ENCODE results near the gene VRK3.
"Not testable (repeated sequence)": the region's sequence is repeated elsewhere in the genome, so short reads cannot be mapped to it uniquely, and the experiment has no call there.

Gene VRK3

GRCh38 chr19:50025022-50025793 is at the start of gene VRK3:
Gene VRK3, minus strand, starts transcription at chr19:50025372. Its CDS starts 9,210 bp downstream, at chr19:50016162.
- peak; percentile 97 to 98 for DNase-seq

- not testable (repeated sequence) for DNase-seq
Observed at GRCh38 chr19:50068382-50068781, 43.2 kb upstream of the VRK3 start.

- no peak for DNase-seq
Observed at GRCh38 chr19:50067575-50067974, 42.4 kb upstream of the VRK3 start.

- no peak for DNase-seq
Observed at GRCh38 chr19:50065938-50066337, 40.8 kb upstream of the VRK3 start.

- no peak for DNase-seq
Observed at GRCh38 chr19:50061650-50062049, 36.5 kb upstream of the VRK3 start.

GRCh38 chr19:50060107-50060506 is 34.9 kb upstream of the VRK3 start:
- no peak for DNase-seq

GRCh38 chr19:50059045-50059444 is 33.9 kb upstream of the VRK3 start:
- DNase-seq: no peak

- no peak for DNase-seq
Observed at GRCh38 chr19:50058425-50058824, 33.3 kb upstream of the VRK3 start.

- no peak for DNase-seq
Observed at GRCh38 chr19:50053119-50053518, 27.9 kb upstream of the VRK3 start.

- no peak for DNase-seq
Observed at GRCh38 chr19:50051964-50052363, 26.8 kb upstream of the VRK3 start.

GRCh38 chr19:50051228-50051895 is 26.2 kb upstream of the VRK3 start:
- not testable (repeated sequence) for DNase-seq

GRCh38 chr19:50050406-50051227 is 25.4 kb upstream of the VRK3 start:
- peak; percentile 91 to 93 for DNase-seq

GRCh38 chr19:50047671-50048070 is 22.5 kb upstream of the VRK3 start:
- no peak for DNase-seq

GRCh38 chr19:50046649-50047503 is 21.7 kb upstream of the VRK3 start:
- peak; percentile 61 for DNase-seq

- no peak for DNase-seq
Observed at GRCh38 chr19:50044922-50045321, 19.8 kb upstream of the VRK3 start.

GRCh38 chr19:50043967-50044366 is 18.8 kb upstream of the VRK3 start:
- DNase-seq: no peak

- DNase-seq: no peak
Observed at GRCh38 chr19:50042363-50043024, 17.3 kb upstream of the VRK3 start.

- no peak for DNase-seq
Observed at GRCh38 chr19:50040967-50041366, 15.8 kb upstream of the VRK3 start.

- DNase-seq: no peak
Observed at GRCh38 chr19:50039968-50040367, 14.8 kb upstream of the VRK3 start.

GRCh38 chr19:50036908-50037307 is 11.7 kb upstream of the VRK3 start:
- DNase-seq: no peak

GRCh38 chr19:50030937-50031336 is 5.8 kb upstream of the VRK3 start:
- no peak for DNase-seq

GRCh38 chr19:50030225-50030624 is 5.1 kb upstream of the VRK3 start:
- DNase-seq: no peak
